Endodermal cell (in vitro differentiated cells): ENCODE results near the gene KCNE2. TPM values are rescaled to one million over a fixed set of nuclear protein-coding genes. Genes with fewer than 3 reads are reported as not detected.

Source experiments
- DNase-seq: peaks from one replicate; pipeline ENCODE4 v3.0.0-alpha.2; 2017
- H3K27ac ChIP-seq: 2 replicates; pipeline ENCODE4 v1.5.1; 2013; ENCODE audit warnings: mild to moderate bottlenecking, low read depth, low read length, moderate library complexity
- H3K27me3 ChIP-seq: 2 replicates; pipeline ENCODE4 v1.6.1; 2013; ENCODE audit warnings: mild to moderate bottlenecking, low read length, moderate library complexity; ENCODE audit not compliant: insufficient read depth, control insufficient read depth, poor library complexity, severe bottlenecking
- H3K36me3 ChIP-seq: 2 replicates; pipeline ENCODE4 v1.7.0; 2013; ENCODE audit warnings: mild to moderate bottlenecking, low read length, moderate library complexity; ENCODE audit not compliant: control insufficient read depth, insufficient read depth
- H3K4me1 ChIP-seq: one replicate; pipeline ENCODE4 v1.7.0; 2013; ENCODE audit warnings: low read length; ENCODE audit not compliant: control insufficient read depth, insufficient read depth
- H3K4me3 ChIP-seq: 2 replicates; pipeline ENCODE4 v1.5.1; 2013; ENCODE audit warnings: mild to moderate bottlenecking, low read length, moderate library complexity
- H3K9ac ChIP-seq: 2 replicates; pipeline ENCODE4 v1.6.1; 2013; ENCODE audit warnings: mild to moderate bottlenecking, low read length, moderate library complexity; ENCODE audit not compliant: poor library complexity, severe bottlenecking; ENCODE audit errors: extremely low read depth
- H3K9me3 ChIP-seq: 2 replicates; pipeline ENCODE4 v1.6.1; 2013; ENCODE audit warnings: mild to moderate bottlenecking, low read length, moderate library complexity; ENCODE audit not compliant: control insufficient read depth
- H3K27ac Mint-ChIP-seq: 2 replicates; pipeline ENCODE4 v1.8.0; 2020; ENCODE audit warnings: mixed read lengths
- H3K27me3 Mint-ChIP-seq: 2 replicates; pipeline ENCODE4 v1.8.0; 2021; ENCODE audit warnings: mild to moderate bottlenecking, mixed read lengths; ENCODE audit not compliant: insufficient read depth
- H3K36me3 Mint-ChIP-seq: 2 replicates; pipeline ENCODE4 v1.8.0; 2020; ENCODE audit warnings: low read depth, mixed read lengths
- H3K4me1 Mint-ChIP-seq: 2 replicates; pipeline ENCODE4 v1.8.0; 2020; ENCODE audit warnings: mixed read lengths
- H3K4me3 Mint-ChIP-seq: 2 replicates; pipeline ENCODE4 v1.8.0; 2020; ENCODE audit warnings: mild to moderate bottlenecking, moderate library complexity, mixed read lengths
- H3K9me3 Mint-ChIP-seq: 2 replicates; pipeline ENCODE4 v1.8.0; 2020; ENCODE audit warnings: mild to moderate bottlenecking, mixed read lengths
- CTCF ChIP-seq: fragments of 200-600 bp; sonication (generic); conservative IDR thresholded peaks from 2 replicates; pipeline ENCODE4 v1.5.0; 2021; ENCODE audit warnings: antibody characterized with exemption, mild to moderate bottlenecking
- WGBS, 2 experiments: methylation state at CpG; one replicate each; pipeline versions ENCODE4 v1.1.5 to v1.1.7; 2013; ENCODE audit warnings: missing lambda C conversion rate in 2 of 2, mixed read lengths in 1 of 2; ENCODE audit not compliant: insufficient coverage in 1 of 2, insufficient read length in 1 of 2; 5-methylcytosine and 5-hydroxymethylcytosine counted together
- total RNA-seq, 2 donors: library from RNA; stranded (reverse); fragmentation: NEBNext Ultra II Directional in 1 of 2; extraction: Animal tissue kit (Norgen Biotek cat#: 25700) in 1 of 2; gene quantifications; 2 replicates in 1 of 2; 3 replicates in 1 of 2; pipeline ENCODE4 v1.2.1, GENCODE V29; 2021

Gene KCNE2
- total RNA-seq, 2 donors from 2014 or later, result 0.59 to 3.8 TPM

GRCh38 chr21:34352556-34352955 is 11.2 kb upstream of the KCNE2 start:
- Histone ChIP-seq H3K27ac (no peak overlapping the region), H3K4me3 (no peak overlapping the region), H3K36me3 (no peaks in the 10 kb centered on the region), H3K27me3 (no peaks in the 10 kb centered on the region), H3K9ac (no peak overlapping the region), H3K9me3 (no peaks in the 10 kb centered on the region), H3K4me1 (no peaks in the 10 kb centered on the region)
- no peaks in the 10 kb centered on the region for H3K4me1 Mint-ChIP-seq
- 87% methylated on average over 4 of the region's 4 CpGs for WGBS, 2 experiments
- no peak overlapping the region for H3K27ac Mint-ChIP-seq
- DNase-seq, result peak; percentile 11
- H3K36me3 Mint-ChIP-seq, result no peaks in the 10 kb centered on the region
- peaks cover 5% of the 10 kb centered on the region for H3K9me3 Mint-ChIP-seq
- H3K4me3 Mint-ChIP-seq, result no peak overlapping the region
- no peak for TF ChIP-seq CTCF
- H3K27me3 Mint-ChIP-seq, result peaks cover 11% of the 10 kb centered on the region

DNA sequence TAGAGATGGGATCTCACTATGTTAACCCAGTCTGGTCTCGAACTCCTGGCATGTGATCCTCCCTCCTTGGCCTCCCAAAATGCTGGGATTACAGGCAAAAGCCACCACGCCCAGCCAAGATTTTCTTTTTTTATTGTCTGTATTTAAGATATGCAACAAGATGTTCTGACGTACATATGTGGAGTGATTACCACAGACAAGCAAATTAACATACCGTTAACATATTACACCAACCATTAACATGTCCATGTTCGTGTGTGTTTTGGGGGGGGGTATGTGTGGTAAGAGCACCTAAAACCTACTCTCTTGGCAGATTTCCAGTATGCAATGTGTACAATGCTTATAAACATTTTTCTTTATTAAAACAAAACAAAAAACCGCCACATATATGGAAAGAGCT is 10.6 kb upstream of the KCNE2 start:
- H3K9ac ChIP-seq, result no peak overlapping the region
- H3K27ac Mint-ChIP-seq, result no peak overlapping the region
- no peak for TF ChIP-seq CTCF
- no peaks in the 10 kb centered on the region for H3K4me1 Mint-ChIP-seq
- no peak overlapping the region for H3K4me3 Mint-ChIP-seq
- H3K27ac ChIP-seq, result no peak overlapping the region
- no peaks in the 10 kb centered on the region for H3K4me1 ChIP-seq
- H3K9me3 ChIP-seq, result no peaks in the 10 kb centered on the region
- peaks cover 11% of the 10 kb centered on the region for H3K27me3 Mint-ChIP-seq
- H3K27me3 ChIP-seq, result no peaks in the 10 kb centered on the region
- H3K36me3 ChIP-seq, result no peaks in the 10 kb centered on the region
- peak; percentile 1 for DNase-seq
- H3K36me3 Mint-ChIP-seq, result no peaks in the 10 kb centered on the region
- WGBS, 2 experiments, result 93 to 100% methylated on average over 2 to 3 of the region's 6 CpGs
- H3K9me3 Mint-ChIP-seq, result peaks cover 7% of the 10 kb centered on the region
- no peak overlapping the region for H3K4me3 ChIP-seq

GRCh38 chr21:34354836-34355235 is 9.0 kb upstream of the KCNE2 start:
- peaks cover 15% of the 10 kb centered on the region for H3K9me3 Mint-ChIP-seq
- Histone ChIP-seq H3K36me3 (no peaks in the 10 kb centered on the region), H3K4me3 (no peak overlapping the region), H3K4me1 (no peaks in the 10 kb centered on the region), H3K27me3 (no peaks in the 10 kb centered on the region), H3K9ac (no peak overlapping the region), H3K9me3 (no peaks in the 10 kb centered on the region), H3K27ac (no peak overlapping the region)
- H3K27me3 Mint-ChIP-seq, result peaks cover 11% of the 10 kb centered on the region
- H3K27ac Mint-ChIP-seq, result no peak overlapping the region
- no peak for TF ChIP-seq CTCF
- H3K4me3 Mint-ChIP-seq, result no peak overlapping the region
- no peaks in the 10 kb centered on the region for H3K36me3 Mint-ChIP-seq
- 93 to 96% methylated on average over 3 to 4 of the region's 4 CpGs for WGBS, 2 experiments
- H3K4me1 Mint-ChIP-seq, result no peaks in the 10 kb centered on the region
- DNase-seq, result peak; percentile 2
